Mucosa of descending colon (tissue), 3 donors: ENCODE data around the gene ABCB11. TPM values are rescaled to one million over a fixed set of nuclear protein-coding genes. Genes with fewer than 3 reads are reported as not detected.

Experiments used
- ATAC-seq: fragments of 200-7000 bp; cut with Tn5 transposase; one replicate; pipeline ENCODE4 v1.9.1; 2020; ENCODE audit warnings: mild to moderate bottlenecking, moderate library complexity
- DNase-seq, 3 donors: peaks; one replicate each; pipeline ENCODE4 v3.0.0-alpha.2; 2020
- H3K36me3 ChIP-seq: fragments of 200-600 bp; one replicate; pipeline ENCODE4 v1.8.0; 2021; ENCODE audit warnings: low read depth, mild to moderate bottlenecking
- H3K4me1 ChIP-seq: fragments of 200-600 bp; one replicate; pipeline ENCODE4 v1.8.0; 2021; ENCODE audit warnings: low read depth, mild to moderate bottlenecking
- H3K4me3 ChIP-seq: fragments of 200-600 bp; one replicate; pipeline ENCODE4 v1.8.0; 2021; ENCODE audit warnings: mild to moderate bottlenecking
- H3K9me3 ChIP-seq: fragments of 200-600 bp; one replicate; pipeline ENCODE4 v1.8.0; 2021; ENCODE audit warnings: mild to moderate bottlenecking
- CTCF ChIP-seq: fragments of 200-600 bp; IDR thresholded peaks from one replicate; pipeline ENCODE4 v1.8.0; 2022; ENCODE audit warnings: antibody characterized with exemption, mild to moderate bottlenecking
- intact Hi-C, 2 donors: fragments of 100-400 bp; cut with DNase I in 1 of 2; cut with micrococcal nuclease in 1 of 2; formaldehyde crosslinking; loops; one replicate each; pipeline versions ENCODE4 v1.11.0 to v1.11.1; 2022; cut with DNase I, micrococcal nuclease
- total RNA-seq, 3 donors: library from RNA; stranded (reverse); fragmentation: NEBNext Ultra II Directional in 2 of 3; extraction: Animal tissue kit (Norgen Biotek cat#: 25700) in 2 of 3; gene quantifications; one replicate each; pipeline versions ENCODE4 v1.2.1 to v1.2.4, GENCODE V29; 2021 to 2023
- donor health status: DM: no; HTN: no; CAD: no; lungs with moderate emphysema.
- donor health status: DM: no; HTN: no; CAD: no.
- donor health status: DM: no; HTN: yes; CAD: no.

The ABCB11 gene
- total RNA-seq, 3 donors from 2014 or later = 1.2 to 21.7 (median 4.6) TPM

- DNase-seq (no peak), ATAC-seq (no peak)
- H3K4me1 ChIP-seq = no peaks in the 10 kb centered on the region
- no peaks in the 10 kb centered on the region for H3K36me3 ChIP-seq
- no peak within 1 kb of the TSS for H3K4me3 ChIP-seq
- TF ChIP-seq CTCF = no peak
- intact Hi-C loops = no loop called here
- H3K9me3 ChIP-seq = no peaks in the 10 kb centered on the region
These were observed 130.1 kb downstream of the ABCB11 start, which contains the start of gene G6PC2 for GRCh38 chr2:168901003-168901402. TSS of gene G6PC2 (plus strand) at chr2:168901291. CDS start at chr2:168901332, 41 bp downstream.

- Histone ChIP-seq H3K9me3 (no peaks in the 10 kb centered on the region), H3K4me1 (no peaks in the 10 kb centered on the region), H3K4me3 (no peak overlapping the region), H3K36me3 (no peaks in the 10 kb centered on the region)
- intact Hi-C loops = no loop called here
- DNase-seq (no peak), ATAC-seq (no peak)
- TF ChIP-seq CTCF = no peak
These were observed 133.7 kb downstream of the ABCB11 start for GRCh38 chr2:168897449-168897848.

GRCh38 chr2:168896783-168897182 lies 134.3 kb downstream of the ABCB11 start:
- intact Hi-C loops = no loop called here
- DNase-seq (no peak), ATAC-seq (no peak)
- no peak for TF ChIP-seq CTCF
- no peaks in the 10 kb centered on the region for H3K36me3 ChIP-seq
- H3K4me3 ChIP-seq = no peak overlapping the region
- H3K9me3 ChIP-seq = no peaks in the 10 kb centered on the region
- no peaks in the 10 kb centered on the region for H3K4me1 ChIP-seq

GRCh38 chr2:168895771-168896170 lies 135.4 kb downstream of the ABCB11 start:
- Histone ChIP-seq H3K36me3 (no peaks in the 10 kb centered on the region), H3K4me1 (no peaks in the 10 kb centered on the region), H3K4me3 (no peak overlapping the region), H3K9me3 (no peaks in the 10 kb centered on the region)
- ATAC-seq = no peak
- intact Hi-C loops = no loop called here
- DNase-seq = no peak
- no peak for TF ChIP-seq CTCF

GRCh38 chr2:168894720-168895119 lies 136.4 kb downstream of the ABCB11 start:
- no peak for TF ChIP-seq CTCF
- Histone ChIP-seq H3K36me3 (no peaks in the 10 kb centered on the region), H3K9me3 (no peaks in the 10 kb centered on the region), H3K4me1 (peaks cover 3% of the 10 kb centered on the region), H3K4me3 (no peak overlapping the region)
- DNase-seq (no peak), ATAC-seq (no peak)
- intact Hi-C loops = no loop called here

GRCh38 chr2:168894101-168894500 lies 137.0 kb downstream of the ABCB11 start:
- no peak for TF ChIP-seq CTCF
- DNase-seq (no peak), ATAC-seq (no peak)
- Histone ChIP-seq H3K4me3 (no peak overlapping the region), H3K36me3 (no peaks in the 10 kb centered on the region), H3K4me1 (peaks cover 6% of the 10 kb centered on the region), H3K9me3 (no peaks in the 10 kb centered on the region)
- intact Hi-C loops = no loop called here
